ENCODE measurements around the gene CCDC81.

Gene CCDC81

GRCh38 chr11:86438685-86439084 lies 64.0 kb downstream of the CCDC81 start:
- TF ChIP-seq POLR2AphosphoS5 (IDR thresholded peaks at IDR 0.05; ENCODE audit: low read depth) (no peak), REST (IDR thresholded peaks at IDR 0.05; ENCODE audit: insufficient replicate concordance, low read depth) (no peak), CTCF (IDR thresholded peaks at IDR 0.05; ENCODE audit: insufficient read depth, low read length) (no peak), GABPA (IDR thresholded peaks at IDR 0.05; ENCODE audit: low read depth) (no peak), SPI1 (IDR thresholded peaks at IDR 0.05; ENCODE audit: borderline replicate concordance, low read depth) (no peak)
- H3K27ac ChIP-seq (replicated peaks) = no peak overlapping the region
- DNase-seq (ENCODE audit: low read depth in 1 of 2, low spot score in 1 of 2) = no peak
- no peak overlapping the region for H3K4me3 ChIP-seq (replicated peaks; ENCODE audit: insufficient read depth, low read length)
- H3K27me3 ChIP-seq (ENCODE audit: insufficient read depth, poor library complexity, severe bottlenecking) = no peaks in the 10 kb centered on the region

GRCh38 chr11:86440305-86440716 lies 65.6 kb downstream of the CCDC81 start:
- no peak for DNase-seq (ENCODE audit: low read depth in 1 of 2, low spot score in 1 of 2)
- no peaks in the 10 kb centered on the region for H3K27me3 ChIP-seq (ENCODE audit: insufficient read depth, poor library complexity, severe bottlenecking)
- H3K27ac ChIP-seq (replicated peaks) = no peak overlapping the region
- no peak overlapping the region for H3K4me3 ChIP-seq (replicated peaks; ENCODE audit: insufficient read depth, low read length)
- TF ChIP-seq GABPA (IDR thresholded peaks at IDR 0.05; ENCODE audit: low read depth) (no peak), POLR2AphosphoS5 (IDR thresholded peaks at IDR 0.05; ENCODE audit: low read depth) (no peak), REST (IDR thresholded peaks at IDR 0.05; ENCODE audit: insufficient replicate concordance, low read depth) (no peak), SPI1 (IDR thresholded peaks at IDR 0.05; ENCODE audit: borderline replicate concordance, low read depth) (no peak), CTCF (IDR thresholded peaks at IDR 0.05; ENCODE audit: insufficient read depth, low read length) (no peak)

GRCh38 chr11:86440843-86441242 lies 66.2 kb downstream of the CCDC81 start:
- TF ChIP-seq GABPA (IDR thresholded peaks at IDR 0.05; ENCODE audit: low read depth) (no peak), CTCF (IDR thresholded peaks at IDR 0.05; ENCODE audit: insufficient read depth, low read length) (no peak), REST (IDR thresholded peaks at IDR 0.05; ENCODE audit: insufficient replicate concordance, low read depth) (no peak), POLR2AphosphoS5 (IDR thresholded peaks at IDR 0.05; ENCODE audit: low read depth) (no peak), SPI1 (IDR thresholded peaks at IDR 0.05; ENCODE audit: borderline replicate concordance, low read depth) (no peak)
- Histone ChIP-seq H3K4me3 (replicated peaks; ENCODE audit: insufficient read depth, low read length) (no peak overlapping the region), H3K27ac (replicated peaks) (no peak overlapping the region), H3K27me3 (ENCODE audit: insufficient read depth, poor library complexity, severe bottlenecking) (no peaks in the 10 kb centered on the region)
- no peak for DNase-seq (ENCODE audit: low read depth in 1 of 2, low spot score in 1 of 2)
